Measurements from ENCODE around the gene ESR1.
A peak's percentile ranks its signal among the peaks of the same experiment; 100 is the strongest.

Gene ESR1

GRCh38 chr6:152119831-152120230 is 312.3 kb downstream of the ESR1 start:
- no peak for DNase-seq
- peaks cover 15% of the 10 kb centered on the region for H3K36me3 ChIP-seq (replicated peaks)
- in situ Hi-C loops (cut with HindIII; ENCODE audit: low pct_ligation_motif_present, low sequenced_read_pairs), result no loop called here
- TF ChIP-seq CTCF (IDR thresholded peaks at IDR 0.05; ENCODE audit: low read depth, low read length, missing control alignments), result no peak
- H3K4me3 ChIP-seq (ENCODE audit: low read depth, low read length), result no peak overlapping the region
- H3K27me3 ChIP-seq (replicated peaks), result no peaks in the 10 kb centered on the region
- H3K27ac ChIP-seq, result no peak overlapping the region

- in situ Hi-C loops (cut with HindIII; ENCODE audit: low pct_ligation_motif_present, low sequenced_read_pairs), result no loop called here
- TF ChIP-seq CTCF (IDR thresholded peaks at IDR 0.05; ENCODE audit: low read depth, low read length, missing control alignments), result no peak
- peaks cover 15% of the 10 kb centered on the region for H3K36me3 ChIP-seq (replicated peaks)
These were observed 314.4 kb downstream of the ESR1 start for GRCh38 chr6:152121910-152122309.

GRCh38 chr6:152122434-152122833 is 315.0 kb downstream of the ESR1 start:
- in situ Hi-C loops (cut with HindIII; ENCODE audit: low pct_ligation_motif_present, low sequenced_read_pairs), result no loop called here
- TF ChIP-seq CTCF (IDR thresholded peaks at IDR 0.05; ENCODE audit: low read depth, low read length, missing control alignments), result no peak
- peaks cover 15% of the 10 kb centered on the region for H3K36me3 ChIP-seq (replicated peaks)
- no peaks in the 10 kb centered on the region for H3K27me3 ChIP-seq (replicated peaks)
- no peak overlapping the region for H3K27ac ChIP-seq
- DNase-seq, result no peak
- no peak overlapping the region for H3K4me3 ChIP-seq (ENCODE audit: low read depth, low read length)

More at GRCh38 chr6:152121910-152122309, 314.4 kb downstream of the ESR1 start:
- no peak for DNase-seq
- Histone ChIP-seq H3K4me3 (ENCODE audit: low read depth, low read length) (no peak overlapping the region), H3K27ac (no peak overlapping the region), H3K27me3 (replicated peaks) (no peaks in the 10 kb centered on the region)

GRCh38 chr6:152123076-152123475 is 315.6 kb downstream of the ESR1 start:
- no peak for TF ChIP-seq CTCF (IDR thresholded peaks at IDR 0.05; ENCODE audit: low read depth, low read length, missing control alignments)
- no peaks in the 10 kb centered on the region for H3K27me3 ChIP-seq (replicated peaks)
- no peak overlapping the region for H3K27ac ChIP-seq
- peaks cover 15% of the 10 kb centered on the region for H3K36me3 ChIP-seq (replicated peaks)
- H3K4me3 ChIP-seq (ENCODE audit: low read depth, low read length), result no peak overlapping the region
- no peak for DNase-seq
- in situ Hi-C loops (cut with HindIII; ENCODE audit: low pct_ligation_motif_present, low sequenced_read_pairs), result no loop called here

- TF ChIP-seq CTCF (IDR thresholded peaks at IDR 0.05; ENCODE audit: low read depth, low read length, missing control alignments), result peak; percentile 71
- Histone ChIP-seq H3K36me3 (replicated peaks) (peaks cover 22% of the 10 kb centered on the region), H3K27me3 (replicated peaks) (no peaks in the 10 kb centered on the region), H3K4me3 (ENCODE audit: low read depth, low read length) (no peak overlapping the region), H3K27ac (no peak overlapping the region)
- in situ Hi-C loops (cut with HindIII; ENCODE audit: low pct_ligation_motif_present, low sequenced_read_pairs), result no loop called here
- peak; percentile 49 for DNase-seq
These were observed 317.1 kb downstream of the ESR1 start for GRCh38 chr6:152124429-152125074.

Data from brain microvascular endothelial cell (primary cell).